ENCODE data around the gene CSAD.

GRCh38 chr12:53171725-53172329 lies 8.9 kb downstream of the CSAD start:
- no peak for TF ChIP-seq CTCF (IDR thresholded peaks at IDR 0.05)
- TF ChIP-seq POLR2A (IDR thresholded peaks at IDR 0.05) = no peak
